Right lobe of liver (tissue), 6 donors: ENCODE results near the gene RPL6. TPM values are rescaled to one million over a fixed set of nuclear protein-coding genes. Genes with fewer than 3 reads are reported as not detected.
"Not testable (repeated sequence)": the region's sequence is repeated elsewhere in the genome, so short reads cannot be mapped to it uniquely, and the experiment has no call there.

Experiments
- ATAC-seq, 4 donors: fragments of 200-7000 bp; cut with Tn5 transposase; one replicate each; pipeline ENCODE4 v1.9.1; 2020; ENCODE audit warnings: mild to moderate bottlenecking in 4 of 4, moderate library complexity in 4 of 4
- DNase-seq, 3 donors: peaks; one replicate each; pipeline ENCODE4 v3.0.0-alpha.2; 2020
- H3K27ac ChIP-seq, 3 donors: fragments of 200-600 bp; one replicate each; pipeline ENCODE4 v1.8.0; 2022
- H3K27me3 ChIP-seq, 2 donors: fragments of 200-600 bp; one replicate each; pipeline ENCODE4 v1.8.0; 2022
- H3K36me3 ChIP-seq, 4 donors: fragments of 200-600 bp; sonication (generic) in 1 of 4; one replicate each; pipeline versions ENCODE4 v1.5.1 to v1.8.0; 2017 to 2022; ENCODE audit warnings: control low read depth in 1 of 4
- H3K4me1 ChIP-seq, 4 donors: fragments of 200-600 bp; sonication (generic) in 1 of 4; one replicate each; pipeline versions ENCODE4 v1.5.1 to v1.8.0; 2017 to 2022; ENCODE audit warnings: control low read depth in 1 of 4
- H3K4me3 ChIP-seq, 3 donors: fragments of 200-600 bp; one replicate each; pipeline ENCODE4 v1.8.0; 2022
- H3K9me3 ChIP-seq, 4 donors: fragments of 200-600 bp; sonication (generic) in 1 of 4; one replicate each; pipeline versions ENCODE4 v1.5.1 to v1.8.0; 2017 to 2022; ENCODE audit warnings: control low read depth in 1 of 4
- POLR2A ChIP-seq: fragments of 450-650 bp; IDR thresholded peaks from one replicate; pipeline ENCODE4 v1.6.1; 2017; ENCODE audit warnings: antibody characterized with exemption, mild to moderate bottlenecking
- WGBS: methylation state at CpG from one replicate; pipeline ENCODE4 v1.1.6; 2018; ENCODE audit warnings: low coverage, low lambda C conversion rate; ENCODE audit not compliant: insufficient coverage; ENCODE audit errors: missing lambda C conversion rate; 5-methylcytosine and 5-hydroxymethylcytosine counted together
- intact Hi-C, 2 donors: fragments of 100-400 bp; cut with DNase I; formaldehyde crosslinking; loops; one replicate each; pipeline versions ENCODE4 v1.11.2 to v1.14.1; 2022
- total RNA-seq, 6 experiments: library from RNA; depleted of rRNA in 2 of 6; stranded (reverse); fragments of >200 nt in 2 of 6; fragmentation: NEBNext Ultra II Directional in 3 of 6; extraction: Animal tissue kit (Norgen Biotek cat#: 25700) in 3 of 6; gene quantifications; one replicate each; pipeline versions ENCODE4 v1.1.0 to v1.2.4, GENCODE V29; 2016 to 2023
- TF ChIP-seq, protein P1 (sequence below), 4 donors: fragments of 200-600 bp in 3 of 4; fragments of 450-650 bp in 1 of 4; IDR thresholded peaks; one replicate each; pipeline versions ENCODE4 v1.5.1 to v1.8.0; 2016 to 2022; ENCODE audit warnings: antibody characterized with exemption in 4 of 4, mild to moderate bottlenecking in 2 of 4
- donor health status: DM: no; HTN: yes; CAD: no.
- donor health status: DM: no; HTN: no; CAD: no.
- donor health status: DM: no; HTN: no; CAD: no.
- donor health status: DM: no; HTN: yes; CAD: no.
- donor health status: DM: no; HTN: yes; CAD: no.

The RPL6 gene
- total RNA-seq, 6 experiments from 2014 or later: 393 to 887 (median 470) TPM

DNA sequence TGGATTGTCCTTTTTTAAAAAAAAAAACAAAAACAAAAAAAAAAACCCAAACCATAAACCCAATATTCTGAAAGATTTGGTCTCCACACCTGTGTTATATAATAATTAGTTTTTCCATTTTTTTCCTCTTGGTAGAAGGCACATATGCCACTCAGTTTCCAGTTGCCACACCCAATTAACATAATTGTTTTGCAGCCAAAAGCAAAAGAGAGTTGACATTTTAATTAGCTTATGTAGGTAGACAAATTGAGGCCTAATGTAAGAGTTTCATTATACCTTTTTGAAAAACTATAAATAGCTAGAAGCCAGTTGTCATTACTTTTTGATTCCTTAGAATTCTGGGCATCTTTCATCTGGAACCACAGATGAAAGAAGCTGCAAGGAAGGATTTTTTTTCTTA is 30.4 kb upstream of the RPL6 start:
- intact Hi-C loops: no loop called here
- Histone ChIP-seq H3K27me3 (no peaks in the 10 kb centered on the region), H3K36me3 (no peaks in the 10 kb centered on the region), H3K4me3 (no peak overlapping the region), H3K9me3 (no peaks in the 10 kb centered on the region), H3K27ac (no peak overlapping the region), H3K4me1 (no peaks in the 10 kb centered on the region)
- TF ChIP-seq, protein P1, sequence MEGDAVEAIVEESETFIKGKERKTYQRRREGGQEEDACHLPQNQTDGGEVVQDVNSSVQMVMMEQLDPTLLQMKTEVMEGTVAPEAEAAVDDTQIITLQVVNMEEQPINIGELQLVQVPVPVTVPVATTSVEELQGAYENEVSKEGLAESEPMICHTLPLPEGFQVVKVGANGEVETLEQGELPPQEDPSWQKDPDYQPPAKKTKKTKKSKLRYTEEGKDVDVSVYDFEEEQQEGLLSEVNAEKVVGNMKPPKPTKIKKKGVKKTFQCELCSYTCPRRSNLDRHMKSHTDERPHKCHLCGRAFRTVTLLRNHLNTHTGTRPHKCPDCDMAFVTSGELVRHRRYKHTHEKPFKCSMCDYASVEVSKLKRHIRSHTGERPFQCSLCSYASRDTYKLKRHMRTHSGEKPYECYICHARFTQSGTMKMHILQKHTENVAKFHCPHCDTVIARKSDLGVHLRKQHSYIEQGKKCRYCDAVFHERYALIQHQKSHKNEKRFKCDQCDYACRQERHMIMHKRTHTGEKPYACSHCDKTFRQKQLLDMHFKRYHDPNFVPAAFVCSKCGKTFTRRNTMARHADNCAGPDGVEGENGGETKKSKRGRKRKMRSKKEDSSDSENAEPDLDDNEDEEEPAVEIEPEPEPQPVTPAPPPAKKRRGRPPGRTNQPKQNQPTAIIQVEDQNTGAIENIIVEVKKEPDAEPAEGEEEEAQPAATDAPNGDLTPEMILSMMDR (IDR thresholded peaks at IDR 0.05): no peak
- TF ChIP-seq POLR2A: no peak
- no peak for ATAC-seq
- no peak for DNase-seq

DNA sequence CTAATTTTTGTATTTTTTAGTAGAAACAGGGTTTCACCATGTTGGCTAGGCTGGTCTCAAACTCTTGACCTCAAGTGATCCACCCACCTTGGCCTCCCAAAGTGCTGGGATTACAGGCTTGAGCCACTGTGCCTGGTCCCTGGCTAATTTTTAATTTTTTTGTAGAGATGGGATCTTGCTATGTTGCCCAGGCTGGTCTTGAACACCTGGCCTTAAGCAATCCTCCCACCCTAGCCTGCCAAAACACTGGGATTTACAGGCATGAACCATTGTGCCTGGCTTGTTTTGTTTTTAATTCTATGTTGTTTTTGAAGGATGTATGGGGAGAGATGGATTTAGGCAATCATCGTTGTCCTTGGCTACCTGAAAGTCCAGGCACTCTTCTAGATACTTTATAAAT is 29.2 kb upstream of the RPL6 start:
- ATAC-seq, H3K27ac ChIP-seq, H3K4me3 ChIP-seq, H3K9me3 ChIP-seq, H3K4me1 ChIP-seq, DNase-seq, H3K27me3 ChIP-seq, intact Hi-C loops, H3K36me3 ChIP-seq: not testable (repeated sequence)
- WGBS: 100% methylated on average over 1 of the region's 1 CpG

DNA sequence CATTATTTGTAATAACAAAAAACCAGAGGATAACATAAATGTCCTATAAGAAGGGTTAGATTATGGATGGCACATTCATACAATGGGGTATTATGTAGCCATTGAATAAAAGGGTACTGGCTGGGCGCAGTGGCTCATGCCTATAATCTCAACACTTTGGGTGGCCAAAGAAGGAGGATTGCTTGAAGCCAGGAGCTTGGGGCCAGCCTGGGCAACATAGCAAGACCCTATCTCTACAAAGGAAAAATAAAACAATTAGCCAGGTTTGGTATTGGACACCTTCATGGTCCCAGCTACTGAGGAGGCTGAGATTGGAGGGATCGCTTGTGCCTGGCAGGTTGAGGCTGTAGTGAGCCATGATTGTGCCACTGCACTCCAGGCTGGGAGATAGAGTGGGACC is 24.1 kb upstream of the RPL6 start:
- no peak for ATAC-seq
- Histone ChIP-seq H3K9me3 (no peaks in the 10 kb centered on the region), H3K36me3 (no peaks in the 10 kb centered on the region), H3K4me3 (no peak overlapping the region), H3K4me1 (no peaks in the 10 kb centered on the region), H3K27ac (no peak overlapping the region), H3K27me3 (no peaks in the 10 kb centered on the region)
- TF ChIP-seq, protein P1 (IDR thresholded peaks at IDR 0.05): no peak
- no peak for TF ChIP-seq POLR2A
- DNase-seq: no peak
- WGBS: 80% methylated on average over 1 of the region's 2 CpGs
- intact Hi-C loops: no loop called here

DNA sequence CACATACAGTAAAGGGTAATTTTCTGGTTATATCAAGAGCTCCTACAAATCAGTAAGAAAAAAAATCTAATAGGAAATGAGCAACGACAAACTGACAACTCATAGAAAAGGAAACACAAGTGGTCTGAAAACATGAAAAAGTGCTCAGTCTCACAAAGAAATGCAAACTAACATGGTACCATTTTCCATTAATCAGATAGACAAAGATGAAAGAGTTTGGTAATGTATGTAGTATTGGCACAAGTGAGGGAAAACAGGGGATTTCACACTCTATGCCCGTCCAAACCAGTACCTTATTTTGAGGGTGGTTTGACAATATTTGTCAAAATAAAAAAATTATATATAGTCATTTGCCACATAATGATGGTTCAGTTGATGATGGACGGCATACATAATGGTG is 22.6 kb upstream of the RPL6 start:
- Histone ChIP-seq H3K9me3 (no peaks in the 10 kb centered on the region), H3K4me1 (no peaks in the 10 kb centered on the region), H3K36me3 (no peaks in the 10 kb centered on the region), H3K4me3 (no peak overlapping the region), H3K27me3 (no peaks in the 10 kb centered on the region), H3K27ac (no peak overlapping the region)
- DNase-seq: no peak
- intact Hi-C loops: no loop called here
- ATAC-seq: no peak
- WGBS: 91% methylated on average over 3 of the region's 3 CpGs
- TF ChIP-seq, protein P1 (IDR thresholded peaks at IDR 0.05): no peak
- TF ChIP-seq POLR2A: no peak

DNA sequence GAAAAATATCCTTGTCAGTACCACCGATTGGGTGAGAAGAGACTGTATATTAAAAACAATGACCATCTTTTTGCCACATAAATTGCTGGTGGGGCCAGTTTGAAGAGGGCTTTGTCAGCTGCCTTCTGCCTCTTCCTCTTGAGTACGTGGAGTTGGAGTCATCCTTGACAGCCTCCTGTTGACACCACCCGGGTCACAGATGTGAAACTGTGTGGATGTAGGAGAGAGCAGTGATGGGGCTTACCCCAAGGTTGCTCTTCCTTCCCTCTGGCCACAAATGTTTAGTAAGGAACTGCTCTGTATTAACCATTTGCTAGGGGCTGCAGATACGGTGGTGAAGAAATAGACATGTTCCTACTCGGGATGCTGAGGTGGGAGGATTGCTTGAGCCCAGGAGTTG is 21.5 kb upstream of the RPL6 start:
- DNase-seq (no peak), ATAC-seq (no peak)
- TF ChIP-seq, protein P1 (IDR thresholded peaks at IDR 0.05): no peak
- TF ChIP-seq POLR2A: no peak
- Histone ChIP-seq H3K9me3 (no peaks in the 10 kb centered on the region), H3K4me3 (no peak overlapping the region), H3K4me1 (no peaks in the 10 kb centered on the region), H3K27ac (no peak overlapping the region), H3K27me3 (no peaks in the 10 kb centered on the region), H3K36me3 (no peaks in the 10 kb centered on the region)
- intact Hi-C loops: no loop called here
- 49% methylated on average over 4 of the region's 5 CpGs for WGBS
